ENCODE data around the gene RPRD1B.

DNA sequence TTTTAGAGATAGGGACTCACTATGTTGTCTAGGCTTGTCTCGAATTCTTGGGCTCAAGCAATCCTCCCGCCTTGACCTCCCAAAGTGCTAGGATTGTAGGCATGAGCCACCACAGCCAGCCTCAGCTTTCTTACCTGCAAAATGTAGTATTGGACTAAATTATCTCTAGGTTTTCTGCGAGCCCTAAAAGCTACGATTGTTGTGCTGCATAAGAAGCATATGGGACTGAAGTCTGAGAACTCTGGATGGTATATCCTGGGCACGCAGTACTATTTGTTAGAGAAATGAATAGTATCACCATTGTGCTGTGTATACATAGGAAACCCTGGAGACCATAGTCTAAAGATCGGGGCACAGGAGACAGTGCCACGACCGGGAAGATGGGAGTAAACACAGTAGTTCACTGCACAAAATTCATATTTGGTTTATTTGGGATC, 60.1 kb downstream of the RPRD1B start:
- TF ChIP-seq FOSL2 (CRISPR knock-in tag; IDR thresholded peaks at IDR 0.05): no peak
- TF ChIP-seq ZNF33B (CRISPR knock-in tag; IDR thresholded peaks at IDR 0.05): no peak
- no peak for TF ChIP-seq POLR2A (IDR thresholded peaks at IDR 0.05; ENCODE audit: insufficient read depth in 1 of 2, low read depth in 2 of 2, low read length in 2 of 2)
- TF ChIP-seq MXI1 (IDR thresholded peaks at IDR 0.05; ENCODE audit: borderline replicate concordance, low read depth, low read length): 0 out of 3 replicates have a peak, but pooled peaks have one; percentile 39
- no peak for TF ChIP-seq KLF16 (CRISPR knock-in tag; IDR thresholded peaks at IDR 0.05)
